HCT116 (cell line): Measurements from ENCODE around the gene DHX36. TPM values are rescaled to one million over a fixed set of nuclear protein-coding genes. Genes with fewer than 3 reads are reported as not detected.

Experiments
- ATAC-seq: fragments of 200-7000 bp; cut with Tn5 transposase; 2 replicates; pipeline ENCODE4 v1.9.1; 2020; ENCODE audit warnings: mild to moderate bottlenecking, moderate library complexity
- BruUV-seq: library from RNA; stranded (reverse); fragments of 400-500 nt; replicated peaks from 2 replicates; lab custom pipeline; 2021; lab: Mats Ljungman, UMichigan
- CTCF ChIA-PET: fragments of 300-600 bp; sonication (Branson Sonifier 250); formaldehyde crosslinking; loops from one replicate; lab custom pipeline; 2021; ENCODE audit warnings: antibody characterized with exemption; lab: Charles Lee
- POLR2A ChIA-PET: fragments of 300-600, 350-600 bp; sonication (Branson Sonifier 250); formaldehyde crosslinking; loops from one replicate; lab custom pipeline; 2021; ENCODE audit warnings: antibody characterized with exemption; lab: Charles Lee
- RAD21 ChIA-PET, 2 experiments: fragments of 300-600 bp; sonication (Branson Sonifier 250); formaldehyde crosslinking; loops; one replicate each; lab custom pipeline; 2023; ENCODE audit warnings: low total read pairs in 2 of 2; ENCODE audit not compliant: uncharacterized antibody in 2 of 2, unreplicated experiment in 2 of 2, low non-redundant PET in 1 of 2; lab: Charles Lee
- DNase-seq: peaks from one replicate; pipeline ENCODE4 v3.0.0-alpha.2; 2010; ENCODE audit warnings: low read depth, low spot score
- H2AFZ ChIP-seq: fragments of 200-600 bp; shearing (Covaris generic), sonication (generic); 2 replicates; pipeline ENCODE4 v1.6.1; 2017; ENCODE audit warnings: low read depth, mixed run types, mixed read lengths, antibody characterized with exemption, low read length; ENCODE audit not compliant: poor library complexity, severe bottlenecking
- H3K27ac ChIP-seq: 2 replicates; pipeline ENCODE4 v1.5.1; 2012; ENCODE audit warnings: low read depth, low read length
- H3K27me3 ChIP-seq: fragments of 200-600 bp; sonication (generic); 2 replicates; pipeline ENCODE4 v1.6.1; 2016; ENCODE audit warnings: mixed run types, low read length, mixed read lengths; ENCODE audit not compliant: insufficient read depth
- H3K36me3 ChIP-seq, 2 experiments: fragments of 200-500 bp in 1 of 2; fragments of 200-600 bp in 1 of 2; sonication (Bioruptor generic) in 1 of 2; sonication (generic) in 1 of 2; 2 replicates each; pipeline versions ENCODE4 v1.5.1 to v1.6.1; 2014 to 2016; ENCODE audit warnings: low read length in 2 of 2, inconsistent platforms in 1 of 2, mixed read lengths in 1 of 2, mixed run types in 1 of 2; ENCODE audit not compliant: insufficient read depth in 2 of 2, control insufficient read depth in 1 of 2
- H3K4me1 ChIP-seq, 2 experiments: fragments of 200-600 bp in 1 of 2; sonication (generic) in 1 of 2; 2 replicates each; pipeline versions ENCODE4 v1.5.1 to v1.6.1; 2012 to 2017; ENCODE audit warnings: low read length in 2 of 2, inconsistent platforms in 1 of 2, mild to moderate bottlenecking in 1 of 2, mixed read lengths in 1 of 2, mixed run types in 1 of 2, moderate library complexity in 1 of 2; ENCODE audit not compliant: insufficient read depth in 2 of 2, control insufficient read depth in 1 of 2
- H3K4me2 ChIP-seq: fragments of 200-600 bp; sonication (generic); 2 replicates; pipeline ENCODE4 v1.6.1; 2017; ENCODE audit warnings: mixed run types, low read length, mixed read lengths
- H3K4me3 ChIP-seq, 2 experiments: fragments of 200-600 bp in 1 of 2; sonication (generic) in 1 of 2; replicated peaks in 1 of 2; 2 replicates each; pipeline ENCODE4 v1.5.1; 2011 to 2016; ENCODE audit warnings: low read length in 2 of 2, control low read depth in 1 of 2, low read depth in 1 of 2, mild to moderate bottlenecking in 1 of 2, mixed read lengths in 1 of 2, mixed run types in 1 of 2
- H3K79me2 ChIP-seq: fragments of 200-600 bp; sonication (generic); 2 replicates; pipeline ENCODE4 v1.6.1; 2017; ENCODE audit warnings: mild to moderate bottlenecking, mixed run types, low read length, moderate library complexity, mixed read lengths; ENCODE audit not compliant: insufficient read depth
- H3K9ac ChIP-seq: fragments of 200-600 bp; sonication (generic); 2 replicates; pipeline ENCODE4 v1.6.1; 2016; ENCODE audit warnings: low read length, mixed read lengths
- H3K9me2 ChIP-seq: fragments of 200-600 bp; sonication (generic), shearing (Covaris generic); 2 replicates; pipeline ENCODE4 v1.6.1; 2017; ENCODE audit warnings: mixed run types, mild to moderate bottlenecking, moderate library complexity; ENCODE audit not compliant: insufficient read depth
- H3K9me3 ChIP-seq, 2 experiments: fragments of 200-500 bp in 1 of 2; fragments of 200-600 bp in 1 of 2; sonication (Bioruptor generic) in 1 of 2; sonication (generic) in 1 of 2; 2 replicates each; pipeline ENCODE4 v1.6.1; 2014 to 2017; ENCODE audit warnings: low read length in 2 of 2, mixed read lengths in 2 of 2, inconsistent platforms in 1 of 2, low read depth in 1 of 2, mild to moderate bottlenecking in 1 of 2, mixed run types in 1 of 2, moderate library complexity in 1 of 2; ENCODE audit not compliant: control insufficient read depth in 1 of 2, insufficient read depth in 1 of 2
- H4K20me1 ChIP-seq: fragments of 200-600 bp; sonication (generic), shearing (Covaris generic); 2 replicates; pipeline ENCODE4 v1.6.1; 2017; ENCODE audit warnings: mixed run types, mild to moderate bottlenecking, moderate library complexity; ENCODE audit not compliant: insufficient read depth
- EGR1 ChIP-seq: IDR thresholded peaks from 2 replicates; pipeline ENCODE4 v1.6.1; 2012; ENCODE audit warnings: low read depth
- ELF1 ChIP-seq: IDR thresholded peaks from 2 replicates; pipeline ENCODE4 v1.6.1; 2012; ENCODE audit warnings: low read depth, borderline replicate concordance
- JUND ChIP-seq: IDR thresholded peaks from 2 replicates; pipeline ENCODE4 v1.6.1; 2012
- REST ChIP-seq: IDR thresholded peaks from 2 replicates; pipeline ENCODE4 v1.6.1; 2012; ENCODE audit warnings: low read depth
- SP1 ChIP-seq: IDR thresholded peaks from 2 replicates; pipeline ENCODE4 v1.6.1; 2012; ENCODE audit warnings: low read depth
- SRF ChIP-seq: IDR thresholded peaks from 2 replicates; pipeline ENCODE4 v1.6.1; 2012; ENCODE audit warnings: low read depth
- ZFX ChIP-seq: fragments of 450-650 bp; IDR thresholded peaks from 2 replicates; pipeline ENCODE4 v1.6.1; 2017
- intact Hi-C: fragments of 100-400 bp; cut with micrococcal nuclease; formaldehyde crosslinking; loops from 2 replicates; pipeline ENCODE4 v1.10.0; 2022
- total RNA-seq: library from RNA; stranded (reverse); gene quantifications from one replicate; pipeline ENCODE4 v1.2.1, GENCODE V29; 2021; ENCODE audit not compliant: unreplicated experiment
- TF ChIP-seq, protein P1 (sequence below): IDR thresholded peaks from 2 replicates; pipeline ENCODE4 v1.6.1; 2012
- TF ChIP-seq, protein P2 (sequence below): IDR thresholded peaks from 2 replicates; pipeline ENCODE4 v1.6.1; 2011; ENCODE audit warnings: mild to moderate bottlenecking, low read length, moderate library complexity; ENCODE audit not compliant: insufficient replicate concordance; ENCODE audit errors: extremely low read depth

DHX36 gene
- total RNA-seq, 1 experiment from 2014 or later: 49.9 TPM

GRCh38 chr3:154323891-154324738 is at the start of gene DHX36 (continued):
- TF ChIP-seq REST (no peak), SRF (no peak), ZFX (peak; percentile 79), SP1 (peak; percentile 41; the same call in 1 of the 2 replicates), EGR1 (no peak), JUND (no peak)
- TF ChIP-seq, protein P1, sequence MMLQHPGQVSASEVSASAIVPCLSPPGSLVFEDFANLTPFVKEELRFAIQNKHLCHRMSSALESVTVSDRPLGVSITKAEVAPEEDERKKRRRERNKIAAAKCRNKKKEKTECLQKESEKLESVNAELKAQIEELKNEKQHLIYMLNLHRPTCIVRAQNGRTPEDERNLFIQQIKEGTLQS: no peak

GRCh38 chr3:154367221-154367620 is 42.9 kb upstream of the DHX36 start:
- H3K9ac ChIP-seq: no peak overlapping the region
- no peak overlapping the region for H3K4me3 ChIP-seq
- intact Hi-C loops: no loop called here
- RAD21 ChIA-PET: no interaction called here
- no peak for TF ChIP-seq ELF1
- TF ChIP-seq, protein P1: no peak
- TF ChIP-seq, protein P2, sequence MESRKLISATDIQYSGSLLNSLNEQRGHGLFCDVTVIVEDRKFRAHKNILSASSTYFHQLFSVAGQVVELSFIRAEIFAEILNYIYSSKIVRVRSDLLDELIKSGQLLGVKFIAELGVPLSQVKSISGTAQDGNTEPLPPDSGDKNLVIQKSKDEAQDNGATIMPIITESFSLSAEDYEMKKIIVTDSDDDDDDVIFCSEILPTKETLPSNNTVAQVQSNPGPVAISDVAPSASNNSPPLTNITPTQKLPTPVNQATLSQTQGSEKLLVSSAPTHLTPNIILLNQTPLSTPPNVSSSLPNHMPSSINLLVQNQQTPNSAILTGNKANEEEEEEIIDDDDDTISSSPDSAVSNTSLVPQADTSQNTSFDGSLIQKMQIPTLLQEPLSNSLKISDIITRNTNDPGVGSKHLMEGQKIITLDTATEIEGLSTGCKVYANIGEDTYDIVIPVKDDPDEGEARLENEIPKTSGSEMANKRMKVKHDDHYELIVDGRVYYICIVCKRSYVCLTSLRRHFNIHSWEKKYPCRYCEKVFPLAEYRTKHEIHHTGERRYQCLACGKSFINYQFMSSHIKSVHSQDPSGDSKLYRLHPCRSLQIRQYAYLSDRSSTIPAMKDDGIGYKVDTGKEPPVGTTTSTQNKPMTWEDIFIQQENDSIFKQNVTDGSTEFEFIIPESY: no peak
- TF ChIP-seq, all 23 proteins: peak for 0
- Histone ChIP-seq H3K4me1 (peaks cover 0 to 10% of the 10 kb centered on the region in 2 experiments; a peak in 2 of 4 replicates), H3K27ac (no peak overlapping the region), H3K79me2 (no peaks in the 10 kb centered on the region), H3K9me3 (peaks cover 0 to 6% of the 10 kb centered on the region in 2 experiments; a peak in 1 of 4 replicates), H3K4me2 (no peak overlapping the region), H2AFZ (no peak overlapping the region), H3K36me3 (no peaks in the 10 kb centered on the region), H3K27me3 (no peaks in the 10 kb centered on the region), H4K20me1 (no peaks in the 10 kb centered on the region), H3K9me2 (no peaks in the 10 kb centered on the region)
- ATAC-seq (no peak), DNase-seq (no peak)
- ChIA-PET POLR2A (no interaction called here), CTCF (no interaction called here)
- BruUV-seq: no TSS peak
